ENCODE measurements around the gene VAMP3.

GRCh38 chr1:7824701-7825100 lies 53.6 kb downstream of the VAMP3 start:
- TF ChIP-seq CTCF (IDR thresholded peaks at IDR 0.05; ENCODE audit: poor library complexity): no peak
- no peak for TF ChIP-seq EZH2phosphoT487 (IDR thresholded peaks at IDR 0.05; ENCODE audit: low read depth, severe bottlenecking, unreplicated experiment)
- TF ChIP-seq EZH2 (IDR thresholded peaks at IDR 0.05; ENCODE audit: borderline replicate concordance): no peak
